Endothelial cell of umbilical vein (primary cell): ENCODE measurements around the gene IL20.

Source experiments
- GATA2 ChIP-seq: IDR thresholded peaks from 2 replicates; pipeline ENCODE4 v1.7.0; 2011; ENCODE audit warnings: low read depth, mild to moderate bottlenecking, moderate library complexity, mixed read lengths, low read length; ENCODE audit not compliant: insufficient read length, insufficient read depth
- JUN ChIP-seq: IDR thresholded peaks from 2 replicates; pipeline ENCODE4 v1.6.1; 2011; ENCODE audit warnings: borderline replicate concordance, low read depth; ENCODE audit not compliant: insufficient read length, insufficient read depth
- POLR2A ChIP-seq: IDR thresholded peaks from 2 replicates; pipeline ENCODE4 v1.6.1; 2012; ENCODE audit warnings: low read depth, mild to moderate bottlenecking, control low read depth, low read length
- POLR2AphosphoS5 ChIP-seq: IDR thresholded peaks from 2 replicates; pipeline ENCODE4 v1.6.1; 2012; ENCODE audit warnings: low read depth, mild to moderate bottlenecking, control low read depth, low read length, moderate library complexity; ENCODE audit not compliant: insufficient read depth
- TF ChIP-seq, protein P1 (sequence below), 2 donors: IDR thresholded peaks; 1 replicate in 1 of 2; 2 replicates in 1 of 2; pipeline ENCODE4 v1.5.1; 2011; ENCODE audit warnings: low read length in 2 of 2, mild to moderate bottlenecking in 2 of 2, moderate library complexity in 2 of 2, control low read depth in 1 of 2, inconsistent platforms in 1 of 2, low read depth in 1 of 2; ENCODE audit not compliant: insufficient read depth in 1 of 2; ENCODE audit errors: extremely low read depth in 1 of 2
- TF ChIP-seq, protein P2 (sequence below): IDR thresholded peaks from 2 replicates; pipeline ENCODE4 v1.6.1; 2011; ENCODE audit not compliant: insufficient read depth, insufficient read length

DNA sequence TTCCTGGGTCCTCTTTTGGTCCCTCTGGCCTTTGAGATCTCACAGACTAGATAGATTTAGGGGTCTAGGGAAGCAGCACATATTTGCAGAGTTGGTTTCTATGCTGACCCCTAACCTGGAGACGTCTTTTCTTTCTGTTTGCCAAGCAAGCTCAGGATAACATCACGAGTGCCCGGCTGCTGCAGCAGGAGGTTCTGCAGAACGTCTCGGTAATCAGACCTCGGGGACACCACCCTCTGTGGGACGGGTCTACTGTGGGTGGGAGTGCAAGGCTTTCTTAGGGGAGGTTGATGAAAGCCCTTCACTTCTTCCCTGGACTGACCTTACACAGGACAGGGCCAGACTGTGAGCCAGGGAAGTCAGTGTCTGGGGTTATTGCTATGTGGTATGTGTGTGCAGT lies 34.7 kb downstream of the IL20 start:
- TF ChIP-seq, protein P1, sequence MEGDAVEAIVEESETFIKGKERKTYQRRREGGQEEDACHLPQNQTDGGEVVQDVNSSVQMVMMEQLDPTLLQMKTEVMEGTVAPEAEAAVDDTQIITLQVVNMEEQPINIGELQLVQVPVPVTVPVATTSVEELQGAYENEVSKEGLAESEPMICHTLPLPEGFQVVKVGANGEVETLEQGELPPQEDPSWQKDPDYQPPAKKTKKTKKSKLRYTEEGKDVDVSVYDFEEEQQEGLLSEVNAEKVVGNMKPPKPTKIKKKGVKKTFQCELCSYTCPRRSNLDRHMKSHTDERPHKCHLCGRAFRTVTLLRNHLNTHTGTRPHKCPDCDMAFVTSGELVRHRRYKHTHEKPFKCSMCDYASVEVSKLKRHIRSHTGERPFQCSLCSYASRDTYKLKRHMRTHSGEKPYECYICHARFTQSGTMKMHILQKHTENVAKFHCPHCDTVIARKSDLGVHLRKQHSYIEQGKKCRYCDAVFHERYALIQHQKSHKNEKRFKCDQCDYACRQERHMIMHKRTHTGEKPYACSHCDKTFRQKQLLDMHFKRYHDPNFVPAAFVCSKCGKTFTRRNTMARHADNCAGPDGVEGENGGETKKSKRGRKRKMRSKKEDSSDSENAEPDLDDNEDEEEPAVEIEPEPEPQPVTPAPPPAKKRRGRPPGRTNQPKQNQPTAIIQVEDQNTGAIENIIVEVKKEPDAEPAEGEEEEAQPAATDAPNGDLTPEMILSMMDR (IDR thresholded peaks at IDR 0.05; ENCODE audit: extremely low read depth in 1 of 2, insufficient read depth in 1 of 2, low read depth in 1 of 2, low read length in 2 of 2): no peak
- TF ChIP-seq POLR2A (no peak), POLR2AphosphoS5 (no peak), GATA2 (no peak), JUN (no peak)
- TF ChIP-seq, protein P2, sequence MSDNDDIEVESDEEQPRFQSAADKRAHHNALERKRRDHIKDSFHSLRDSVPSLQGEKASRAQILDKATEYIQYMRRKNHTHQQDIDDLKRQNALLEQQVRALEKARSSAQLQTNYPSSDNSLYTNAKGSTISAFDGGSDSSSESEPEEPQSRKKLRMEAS: no peak
